ENCODE measurements around the gene ARHGEF1. TPM values are rescaled to one million over a fixed set of nuclear protein-coding genes. Genes with fewer than 3 reads are reported as not detected.
"Not testable (repeated sequence)": the region's sequence is repeated elsewhere in the genome, so short reads cannot be mapped to it uniquely, and the experiment has no call there.

Gene ARHGEF1
- total RNA-seq, 1 donor from 2014 or later: 392 TPM

DNA sequence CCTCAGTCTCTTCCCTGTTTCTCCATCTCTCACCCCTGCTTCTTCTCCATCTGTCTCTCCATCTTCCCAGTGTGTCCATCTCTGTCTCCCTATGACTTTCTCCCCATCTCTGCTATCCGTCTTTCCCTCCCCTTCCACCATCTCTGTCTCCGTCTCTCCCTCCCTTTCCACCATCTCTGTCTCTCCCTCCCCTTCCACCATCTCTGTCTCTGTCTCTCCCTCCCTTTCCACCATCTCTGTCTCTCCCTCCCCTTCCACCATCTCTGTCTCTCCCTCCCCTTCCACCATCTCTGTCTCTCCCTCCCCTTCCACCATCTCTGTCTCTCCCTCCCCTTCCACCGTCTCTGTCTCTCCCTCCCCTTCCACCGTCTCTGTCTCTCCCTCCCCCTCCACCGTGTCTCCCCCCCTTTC, 31.4 kb downstream of the ARHGEF1 start:
- not testable (repeated sequence) for H3K4me3 Mint-ChIP-seq; DNase-seq (ENCODE audit: low spot score); H3K27ac Mint-ChIP-seq; H3K9me3 Mint-ChIP-seq
- Mint-ChIP-seq H3K27me3 (ENCODE audit: insufficient read depth) (peaks cover 23% of the 10 kb centered on the region), H3K36me3 (ENCODE audit: low read depth) (peaks cover 14% of the 10 kb centered on the region), H3K4me1 (ENCODE audit: low read depth) (peaks cover 15% of the 10 kb centered on the region)
- intact Hi-C loops (cut with micrococcal nuclease): loop anchor here (2.0 kb wide), 1 partner anchor 14 kb away; the partner anchor contains the start of gene ERFL

DNA sequence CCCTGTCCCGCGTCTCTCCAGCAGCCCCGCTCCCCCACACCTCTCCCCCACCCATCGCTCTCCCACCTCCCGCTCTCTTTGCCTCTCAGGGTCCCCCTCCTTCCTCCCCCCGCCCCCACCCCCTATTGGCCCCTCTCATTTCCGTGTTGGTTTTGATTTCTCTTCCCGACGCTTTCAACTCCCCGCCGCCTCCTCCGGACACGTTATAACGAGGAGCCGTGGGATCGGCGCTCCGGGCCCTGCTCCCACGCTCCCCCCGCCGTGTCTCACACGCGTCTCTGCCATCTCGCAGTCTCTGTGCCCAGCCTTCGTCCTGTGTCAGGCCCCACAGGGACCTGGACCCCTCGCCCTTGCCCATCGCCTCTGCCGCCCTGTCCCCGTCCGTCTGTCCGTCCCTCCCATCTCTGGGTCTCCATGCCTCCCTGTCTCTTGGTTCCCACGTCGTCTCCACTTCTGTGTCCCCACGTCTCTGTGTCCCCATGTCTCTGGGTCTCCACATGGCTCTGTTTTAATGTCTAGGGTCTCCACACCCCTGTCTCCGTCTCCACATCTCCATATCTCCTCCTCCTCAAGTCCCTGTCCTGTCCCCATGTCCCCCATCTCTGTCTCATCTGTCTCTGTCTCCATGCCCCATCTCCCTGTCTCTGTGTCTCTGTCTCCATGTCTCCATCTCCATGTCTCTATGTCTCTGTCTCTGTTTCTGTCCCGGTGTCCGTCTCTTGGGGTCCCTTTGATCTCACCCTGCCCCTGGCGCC, 32.2 kb downstream of the ARHGEF1 start:
- H3K36me3 Mint-ChIP-seq (ENCODE audit: low read depth): peaks cover 14% of the 10 kb centered on the region
- H3K9me3 Mint-ChIP-seq: no peaks in the 10 kb centered on the region
- intact Hi-C loops (cut with micrococcal nuclease): loop anchor here (2.0 kb wide), 1 partner anchor 14 kb away; the partner anchor contains the start of gene ERFL
- DNase-seq (ENCODE audit: low spot score): no peak
- H3K27ac Mint-ChIP-seq: no peak overlapping the region
- H3K27me3 Mint-ChIP-seq (ENCODE audit: insufficient read depth): peaks cover 23% of the 10 kb centered on the region
- peaks cover 15% of the 10 kb centered on the region for H3K4me1 Mint-ChIP-seq (ENCODE audit: low read depth)
- H3K4me3 Mint-ChIP-seq: no peak overlapping the region

DNA sequence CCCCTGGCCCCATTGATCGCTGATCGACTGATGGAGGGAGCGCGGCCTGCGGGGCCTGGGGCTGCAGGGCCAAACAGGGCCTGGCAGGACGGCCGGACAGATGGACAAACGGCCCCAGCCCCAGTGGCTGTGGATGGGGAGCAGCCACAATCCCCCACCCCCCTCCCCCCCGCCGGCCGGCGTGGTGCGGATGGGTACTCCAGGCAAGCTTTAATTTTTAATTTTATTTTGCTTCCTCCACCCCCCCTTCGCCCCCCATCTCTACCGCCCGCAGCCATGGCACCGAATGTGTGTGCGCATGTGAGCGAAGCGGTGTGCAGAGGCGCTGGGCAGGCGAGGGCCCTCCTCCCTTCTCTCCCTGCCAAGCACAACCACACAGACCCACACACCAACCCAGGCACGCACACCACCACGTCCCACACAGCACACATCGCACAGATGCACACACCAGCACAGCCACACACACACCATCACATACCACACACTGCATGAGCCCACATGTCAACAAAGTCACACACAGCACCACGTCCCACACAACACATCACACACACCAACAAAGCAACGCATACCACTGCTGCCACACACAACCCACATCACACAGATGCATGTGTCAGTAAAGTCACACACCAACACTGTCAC, 32.9 kb downstream of the ARHGEF1 start:
- Mint-ChIP-seq H3K36me3 (ENCODE audit: low read depth) (peaks cover 8% of the 10 kb centered on the region), H3K27me3 (ENCODE audit: insufficient read depth) (peaks cover 23% of the 10 kb centered on the region), H3K27ac (no peak overlapping the region), H3K4me1 (ENCODE audit: low read depth) (peaks cover 11% of the 10 kb centered on the region), H3K4me3 (no peak overlapping the region), H3K9me3 (no peaks in the 10 kb centered on the region)
- DNase-seq (ENCODE audit: low spot score): no peak
- intact Hi-C loops (cut with micrococcal nuclease): loop anchor here (2.0 kb wide), 1 partner anchor 13 kb away; the partner anchor contains the start of gene ERFL

DNA sequence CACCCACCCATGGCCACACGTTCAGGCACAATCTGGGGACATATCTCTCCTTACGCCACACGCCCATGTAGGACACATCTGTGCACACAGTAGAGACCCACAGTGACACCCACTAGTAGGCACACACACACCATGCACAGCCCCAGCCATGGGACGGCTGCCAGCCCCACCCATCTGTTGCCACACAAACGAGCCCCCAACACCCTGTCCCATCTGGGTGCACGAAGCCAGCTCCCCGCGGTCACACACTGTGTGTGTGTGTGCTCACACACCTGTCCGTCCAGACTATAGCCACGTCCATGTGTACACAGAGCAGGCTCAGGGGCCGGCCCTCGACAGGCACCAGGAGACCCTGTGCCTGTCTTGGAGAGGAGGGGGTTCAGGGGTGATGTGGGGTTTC, 34.7 kb downstream of the ARHGEF1 start:
- H3K9me3 Mint-ChIP-seq: no peaks in the 10 kb centered on the region
- intact Hi-C loops (cut with micrococcal nuclease): no loop called here
- H3K4me1 Mint-ChIP-seq (ENCODE audit: low read depth): no peaks in the 10 kb centered on the region
- peaks cover 6% of the 10 kb centered on the region for H3K36me3 Mint-ChIP-seq (ENCODE audit: low read depth)
- no peak overlapping the region for H3K27ac Mint-ChIP-seq
- DNase-seq (ENCODE audit: low spot score): no peak
- H3K4me3 Mint-ChIP-seq: no peak overlapping the region
- H3K27me3 Mint-ChIP-seq (ENCODE audit: insufficient read depth): peaks cover 19% of the 10 kb centered on the region

DNA sequence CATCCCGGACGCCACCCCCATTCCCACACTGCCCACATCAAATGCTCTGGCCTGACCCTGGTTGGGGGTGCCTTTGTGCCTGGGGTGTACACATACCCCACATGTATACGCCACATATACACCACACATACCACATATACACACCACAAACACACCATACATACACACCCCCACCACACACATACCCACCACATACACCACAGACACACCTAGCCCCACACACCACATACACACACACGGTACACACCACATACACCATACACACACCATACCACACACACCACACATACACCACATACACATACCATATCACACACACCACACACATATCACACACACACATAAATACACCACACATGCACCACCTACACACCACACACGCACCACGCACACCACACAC, 35.1 kb downstream of the ARHGEF1 start:
- DNase-seq (ENCODE audit: low spot score): no peak
- intact Hi-C loops (cut with micrococcal nuclease): no loop called here
- H3K27ac Mint-ChIP-seq: no peak overlapping the region
- peaks cover 7% of the 10 kb centered on the region for H3K36me3 Mint-ChIP-seq (ENCODE audit: low read depth)
- peaks cover 2% of the 10 kb centered on the region for H3K4me1 Mint-ChIP-seq (ENCODE audit: low read depth)
- peaks cover 16% of the 10 kb centered on the region for H3K27me3 Mint-ChIP-seq (ENCODE audit: insufficient read depth)
- no peaks in the 10 kb centered on the region for H3K9me3 Mint-ChIP-seq
- no peak overlapping the region for H3K4me3 Mint-ChIP-seq

DNA sequence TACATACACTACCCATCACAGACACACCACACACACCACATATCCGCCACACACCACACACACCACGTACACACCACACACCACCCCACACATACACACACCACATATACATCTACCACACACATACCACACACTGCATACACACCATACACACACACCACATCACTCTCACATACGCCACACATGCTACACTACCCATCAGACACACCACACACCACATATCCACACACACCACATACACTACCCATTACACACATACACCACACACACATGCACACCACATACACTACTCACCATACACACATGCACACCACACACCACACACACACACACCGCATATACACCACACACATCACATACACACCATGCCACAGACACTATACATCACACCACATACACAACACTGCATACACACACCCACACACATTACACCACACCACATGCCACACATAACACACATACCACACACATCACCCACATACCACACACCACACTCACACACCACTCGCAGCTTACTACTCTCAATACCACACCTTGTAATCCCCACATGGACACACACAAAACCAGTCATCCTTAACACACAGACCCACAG, 35.8 kb downstream of the ARHGEF1 start:
- Mint-ChIP-seq H3K9me3 (no peaks in the 10 kb centered on the region), H3K27me3 (ENCODE audit: insufficient read depth) (peaks cover 11% of the 10 kb centered on the region), H3K4me1 (ENCODE audit: low read depth) (peaks cover 7% of the 10 kb centered on the region), H3K27ac (no peak overlapping the region), H3K36me3 (ENCODE audit: low read depth) (peaks cover 10% of the 10 kb centered on the region), H3K4me3 (no peak overlapping the region)
- intact Hi-C loops (cut with micrococcal nuclease): no loop called here
- DNase-seq (ENCODE audit: low spot score): no peak

DNA sequence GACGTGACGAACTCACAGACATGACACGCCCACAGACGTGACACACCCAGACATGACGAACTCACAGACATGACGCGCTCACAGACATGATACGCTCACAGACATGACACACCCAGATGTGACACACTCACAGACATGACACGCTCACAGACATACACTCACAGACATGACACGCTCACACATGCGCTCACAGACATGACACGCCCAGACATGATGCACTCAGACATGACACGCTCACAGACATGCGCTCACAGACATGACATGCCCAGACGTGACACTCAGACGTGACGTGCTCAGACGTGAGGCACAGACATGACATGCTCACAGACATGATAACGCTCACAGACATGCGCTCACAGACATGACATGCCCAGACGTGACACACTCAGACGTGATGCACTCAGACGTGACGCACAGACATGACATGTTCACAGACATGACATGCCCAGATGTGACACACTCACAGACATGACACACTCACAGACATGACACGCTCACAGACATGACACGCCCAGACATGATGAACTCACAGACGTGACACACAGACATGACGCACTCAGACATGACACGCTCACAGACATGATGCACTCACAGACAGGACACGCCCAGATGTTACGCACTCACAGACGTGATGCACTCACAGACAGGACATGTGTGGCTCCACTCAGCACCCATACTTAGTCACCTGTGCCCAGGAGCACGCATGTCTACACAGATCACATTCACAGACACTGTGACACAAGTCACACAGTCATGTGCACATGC, 37.1 kb downstream of the ARHGEF1 start:
- no peak for DNase-seq (ENCODE audit: low spot score)
- peaks cover 7% of the 10 kb centered on the region for H3K4me1 Mint-ChIP-seq (ENCODE audit: low read depth)
- H3K36me3 Mint-ChIP-seq (ENCODE audit: low read depth): peaks cover 10% of the 10 kb centered on the region
- no peak overlapping the region for H3K4me3 Mint-ChIP-seq
- no peaks in the 10 kb centered on the region for H3K9me3 Mint-ChIP-seq
- H3K27me3 Mint-ChIP-seq (ENCODE audit: insufficient read depth): peaks cover 5% of the 10 kb centered on the region
- H3K27ac Mint-ChIP-seq: no peak overlapping the region
- intact Hi-C loops (cut with micrococcal nuclease): no loop called here

DNA sequence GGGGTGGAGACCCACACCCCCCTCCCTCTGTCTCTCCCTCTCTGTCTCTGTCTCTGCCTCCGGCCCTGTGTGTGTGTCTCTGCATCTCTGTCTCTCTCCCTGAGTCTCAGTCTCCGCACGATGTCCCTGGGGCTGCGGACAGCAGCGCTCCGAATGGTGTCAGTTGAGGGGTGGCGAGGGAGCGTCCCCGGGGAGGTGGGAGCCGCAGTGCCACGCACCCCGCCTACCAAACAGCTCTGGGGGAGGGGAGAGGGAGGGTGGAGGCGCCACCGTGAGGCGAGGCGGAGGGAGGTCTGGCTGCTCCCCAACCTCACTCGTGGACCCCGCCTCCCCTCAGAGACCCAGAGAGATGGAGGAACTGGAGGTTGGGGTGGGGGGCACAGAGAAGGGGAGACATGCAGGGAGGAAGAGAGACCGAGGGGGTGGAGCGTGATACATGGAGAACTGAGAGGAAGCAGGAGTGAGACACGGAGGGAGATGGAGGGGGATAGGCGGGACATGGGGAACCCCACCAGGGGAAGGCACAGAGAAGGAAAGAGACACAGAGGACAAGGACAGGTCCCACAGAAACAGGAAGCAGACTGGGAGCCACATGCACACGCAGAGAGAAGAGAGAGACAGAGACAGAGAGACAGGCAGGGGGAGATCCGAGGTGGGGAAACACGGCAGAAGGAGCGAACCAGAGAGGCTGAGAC, 38.0 kb downstream of the ARHGEF1 start:
- no peaks in the 10 kb centered on the region for H3K9me3 Mint-ChIP-seq
- H3K4me3 Mint-ChIP-seq: no peak overlapping the region
- peaks cover 7% of the 10 kb centered on the region for H3K4me1 Mint-ChIP-seq (ENCODE audit: low read depth)
- no peak overlapping the region for H3K27ac Mint-ChIP-seq
- peaks cover 5% of the 10 kb centered on the region for H3K27me3 Mint-ChIP-seq (ENCODE audit: insufficient read depth)
- H3K36me3 Mint-ChIP-seq (ENCODE audit: low read depth): peaks cover 10% of the 10 kb centered on the region
- intact Hi-C loops (cut with micrococcal nuclease): no loop called here
- DNase-seq (ENCODE audit: low spot score): no peak

DNA sequence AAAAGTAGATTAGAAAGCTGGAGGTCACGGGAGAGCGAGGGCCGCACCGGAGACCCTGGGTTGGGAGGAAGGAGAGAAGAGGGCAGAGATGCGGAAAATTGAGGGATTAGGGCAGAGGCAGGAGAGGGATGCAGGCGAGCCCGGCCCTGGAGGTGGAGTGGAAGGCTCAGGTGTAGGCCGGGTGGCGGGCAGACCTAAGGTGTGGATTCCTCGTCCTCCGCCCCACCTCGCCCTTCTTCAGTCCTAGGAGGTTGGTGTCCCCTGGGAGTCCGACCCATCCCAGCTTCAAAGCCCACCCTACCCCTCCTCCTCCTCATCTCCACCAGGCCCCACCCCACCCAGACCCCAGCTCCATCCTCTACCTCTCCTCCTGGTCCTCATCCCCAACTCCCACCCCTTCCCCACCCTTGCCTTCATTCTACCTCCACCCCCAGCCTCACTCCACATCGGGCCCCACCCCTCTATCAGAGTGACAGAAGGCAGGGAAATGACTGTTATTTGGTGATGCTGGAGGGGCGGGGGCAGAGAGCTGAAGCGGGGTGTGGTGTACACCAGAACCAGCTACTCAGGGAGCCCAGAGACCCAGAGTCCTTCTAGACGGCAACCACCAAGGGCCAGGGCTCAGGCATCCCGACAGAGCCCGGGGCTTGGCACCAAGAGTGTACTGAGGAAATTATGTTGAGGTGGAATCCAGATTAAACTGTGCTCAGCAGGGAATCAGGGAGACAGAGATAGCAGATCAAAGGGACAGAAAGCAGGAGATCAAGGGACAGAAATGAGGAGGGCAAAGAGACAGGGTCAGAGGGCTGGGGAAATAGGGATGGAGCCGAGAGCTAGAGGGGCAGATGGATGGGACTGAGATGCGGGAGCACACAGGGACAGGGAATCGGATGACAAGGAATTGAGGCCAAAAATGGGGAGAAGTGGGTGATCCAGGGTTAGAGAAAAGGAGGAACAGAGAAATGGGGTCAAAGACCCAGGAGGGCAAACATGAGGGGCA, 38.9 kb downstream of the ARHGEF1 start:
- intact Hi-C loops (cut with micrococcal nuclease): no loop called here
- peaks cover 10% of the 10 kb centered on the region for H3K36me3 Mint-ChIP-seq (ENCODE audit: low read depth)
- H3K4me1 Mint-ChIP-seq (ENCODE audit: low read depth): peaks cover 7% of the 10 kb centered on the region
- H3K9me3 Mint-ChIP-seq: no peaks in the 10 kb centered on the region
- peak overlapping the region; percentile 25 for H3K27ac Mint-ChIP-seq
- H3K4me3 Mint-ChIP-seq: no peak overlapping the region
- DNase-seq (ENCODE audit: low spot score): no peak
- peaks cover 5% of the 10 kb centered on the region for H3K27me3 Mint-ChIP-seq (ENCODE audit: insufficient read depth)

DNA sequence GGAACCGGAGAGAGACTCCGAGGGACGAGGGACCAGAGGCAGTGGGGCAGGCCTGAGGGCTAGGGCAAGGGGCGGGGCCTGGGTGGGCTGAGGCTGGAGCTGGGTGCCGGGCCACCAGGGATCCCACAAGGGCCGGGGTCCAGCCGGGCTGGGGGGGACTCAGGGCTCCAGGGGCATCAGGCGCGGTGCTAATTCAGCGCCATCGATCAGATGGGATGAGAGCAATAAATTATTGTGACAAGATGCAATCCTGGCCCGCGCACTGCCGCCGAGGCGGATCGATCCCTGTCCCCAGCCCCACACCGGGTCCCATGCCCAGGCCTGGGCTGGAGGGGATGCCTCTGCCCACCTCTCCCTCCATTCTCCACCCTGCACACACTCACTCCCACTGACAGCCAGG, 39.6 kb downstream of the ARHGEF1 start:
- H3K27me3 Mint-ChIP-seq (ENCODE audit: insufficient read depth): peaks cover 5% of the 10 kb centered on the region
- no peak for DNase-seq (ENCODE audit: low spot score)
- no peak overlapping the region for H3K4me3 Mint-ChIP-seq
- intact Hi-C loops (cut with micrococcal nuclease): no loop called here
- H3K36me3 Mint-ChIP-seq (ENCODE audit: low read depth): peaks cover 10% of the 10 kb centered on the region
- no peak overlapping the region for H3K27ac Mint-ChIP-seq
- no peaks in the 10 kb centered on the region for H3K9me3 Mint-ChIP-seq
- peaks cover 7% of the 10 kb centered on the region for H3K4me1 Mint-ChIP-seq (ENCODE audit: low read depth)

DNA sequence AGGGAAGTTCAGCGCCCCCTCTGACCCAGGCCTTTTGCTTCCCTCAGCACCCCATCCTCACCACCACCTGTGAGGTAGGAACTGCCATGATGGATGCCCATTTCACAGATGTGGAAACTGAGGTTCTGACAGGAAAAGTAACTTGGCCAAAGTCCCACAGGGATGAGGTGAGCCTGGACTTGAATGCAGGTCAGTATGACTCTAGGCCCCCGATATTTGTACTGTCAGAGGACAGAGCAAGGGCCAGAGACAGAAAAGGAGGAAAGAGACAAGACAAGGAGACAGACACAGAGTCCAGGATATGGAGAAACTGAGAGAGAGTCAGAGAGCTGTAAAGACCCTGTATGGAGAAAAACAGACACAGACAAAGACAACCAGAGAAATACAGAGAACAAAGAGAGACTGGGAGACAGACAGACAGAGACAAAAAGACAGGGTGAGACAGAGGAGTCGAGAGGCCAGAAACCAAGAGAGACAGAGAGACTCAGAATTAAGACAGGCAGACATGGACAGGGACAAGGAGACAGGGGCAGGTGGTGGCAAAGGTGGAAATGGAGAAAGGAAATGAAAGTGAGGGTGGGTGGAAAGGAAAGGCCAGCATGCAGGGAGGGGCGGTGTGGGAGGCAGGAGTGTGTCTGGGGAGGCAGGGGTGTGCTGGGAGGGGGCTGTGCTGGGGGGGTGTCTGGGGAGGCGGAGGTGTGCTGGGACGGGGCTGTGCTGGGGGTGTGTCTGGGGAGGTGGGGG, 40.2 kb downstream of the ARHGEF1 start:
- H3K4me1 Mint-ChIP-seq (ENCODE audit: low read depth): peaks cover 7% of the 10 kb centered on the region
- no peak for DNase-seq (ENCODE audit: low spot score)
- no peaks in the 10 kb centered on the region for H3K9me3 Mint-ChIP-seq
- peaks cover 5% of the 10 kb centered on the region for H3K27me3 Mint-ChIP-seq (ENCODE audit: insufficient read depth)
- peak overlapping the region; percentile 69 for H3K27ac Mint-ChIP-seq
- no peak overlapping the region for H3K4me3 Mint-ChIP-seq
- intact Hi-C loops (cut with micrococcal nuclease): no loop called here
- H3K36me3 Mint-ChIP-seq (ENCODE audit: low read depth): peaks cover 10% of the 10 kb centered on the region

All from activated T-helper 1 cell treated with anti-CD3 and anti-CD28 coated beads, Interleukin-12 subunit alpha, Interleukin-12 subunit beta, Interleukin-2, Interleukin-4 antibody, amounts not matched to agents 30 ng/mL and 10 ng/mL and 1 ng/mL, durations not matched to agents 14 hours and 24 hours and 36 hours (primary cell).